Transverse colon (tissue), 4 donors: Measurements from ENCODE around the gene PIK3AP1. TPM values are rescaled to one million over a fixed set of nuclear protein-coding genes. Genes with fewer than 3 reads are reported as not detected.

ENCODE experiments used
- DNase-seq: peaks from one replicate; pipeline ENCODE4 v3.0.0-alpha.2; 2019
- H3K27ac ChIP-seq, 4 donors: fragments of 200-600 bp; sonication (generic); 2 replicates each; pipeline ENCODE4 v1.5.1; 2016 to 2018; ENCODE audit warnings: inconsistent platforms in 4 of 4
- H3K27me3 ChIP-seq: fragments of 200-600 bp; sonication (generic); 2 replicates; pipeline ENCODE4 v1.5.1; 2017; ENCODE audit warnings: inconsistent platforms
- H3K36me3 ChIP-seq, 4 donors: fragments of 200-600 bp; sonication (generic); 2 replicates each; pipeline ENCODE4 v1.5.1; 2017 to 2019; ENCODE audit warnings: inconsistent platforms in 4 of 4
- H3K4me1 ChIP-seq, 4 donors: fragments of 200-600 bp; sonication (generic); 2 replicates each; pipeline ENCODE4 v1.5.1; 2017 to 2020; ENCODE audit warnings: inconsistent platforms in 4 of 4
- H3K4me3 ChIP-seq, 4 donors: fragments of 200-600 bp; sonication (generic); 1 replicate in 1 of 4; 2 replicates in 3 of 4; pipeline versions ENCODE4 v1.5.1 to v1.6.1; 2017 to 2019; ENCODE audit warnings: inconsistent platforms in 4 of 4
- H3K9me3 ChIP-seq, 2 donors: fragments of 200-600 bp; sonication (generic); 2 replicates each; pipeline ENCODE4 v1.5.1; 2017 to 2019; ENCODE audit warnings: inconsistent platforms in 2 of 2
- CTCF ChIP-seq, 5 experiments: fragments of 200-600 bp in 3 of 5; fragments of 450-650 bp in 2 of 5; sonication (generic) in 3 of 5; IDR thresholded peaks; 1 replicate in 2 of 5; 2 replicates in 3 of 5; pipeline ENCODE4 v1.5.1; 2016 to 2017; ENCODE audit warnings: antibody characterized with exemption in 5 of 5, inconsistent platforms in 3 of 5, mild to moderate bottlenecking in 2 of 5, moderate library complexity in 1 of 5
- EP300 ChIP-seq: sonication (generic); formaldehyde crosslinking; IDR thresholded peaks from one replicate; pipeline ENCODE4 v1.6.1; 2017; ENCODE audit warnings: antibody characterized with exemption, low read depth
- POLR2A ChIP-seq: fragments of 450-650 bp; IDR thresholded peaks from one replicate; pipeline ENCODE4 v1.6.1; 2016; ENCODE audit warnings: antibody characterized with exemption, mild to moderate bottlenecking, moderate library complexity
- POLR2AphosphoS5 ChIP-seq, 3 donors: sonication (generic); formaldehyde crosslinking; IDR thresholded peaks; one replicate each; pipeline ENCODE4 v1.6.1; 2016; ENCODE audit warnings: antibody characterized with exemption in 3 of 3
- WGBS, 2 donors: methylation state at CpG; one replicate each; pipeline ENCODE4 v1.1.5; 2018; ENCODE audit warnings: low coverage in 1 of 2; 5-methylcytosine and 5-hydroxymethylcytosine counted together
- in situ Hi-C, 4 donors: fragments of 200-750 bp; cut with MboI; loops; one replicate each; pipeline versions ENCODE4 v1.15.0 to v1.15.1; 2017; ENCODE audit warnings: low sequenced_read_pairs in 3 of 4, low pct_ligation_motif_present in 1 of 4, low pct_unique_long_range_greater_than_20kb in 1 of 4
- intact Hi-C: fragments of 100-400 bp; cut with DNase I; formaldehyde crosslinking; loops from one replicate; pipeline ENCODE4 v1.15.1; 2023; ENCODE audit warnings: low total_unique reads
- total RNA-seq, 4 donors: library from RNA; depleted of rRNA; stranded (reverse); fragments of >200 nt; gene quantifications; one replicate each; pipeline ENCODE4 v1.1.0, GENCODE V29; 2016

Gene PIK3AP1
- total RNA-seq, 4 donors from 2014 or later, result 6.4 to 42.6 (median 16.3) TPM

- WGBS, 2 donors, result 80 to 83% methylated on average over 5 to 10 of the region's 10 CpGs
- H3K27ac ChIP-seq, result no peak overlapping the region
- in situ Hi-C loops, result no loop called here
These were observed 43.8 kb downstream of the PIK3AP1 start for GRCh38 chr10:96676272-96677112.

GRCh38 chr10:96675846-96676245 lies 44.5 kb downstream of the PIK3AP1 start:
- Histone ChIP-seq H3K27me3 (no peaks in the 10 kb centered on the region), H3K9me3 (no peaks in the 10 kb centered on the region), H3K27ac (no peak overlapping the region), H3K36me3 (no peaks in the 10 kb centered on the region), H3K4me1 (peaks cover 0 to 24% (median 7%) of the 10 kb centered on the region in 4 donors), H3K4me3 (no peak overlapping the region)
- in situ Hi-C loops, result no loop called here
- TF ChIP-seq CTCF (IDR thresholded peaks at IDR 0.05), result no peak
- no peak for TF ChIP-seq POLR2A
- TF ChIP-seq EP300, result no peak
- TF ChIP-seq POLR2AphosphoS5 (IDR thresholded peaks at IDR 0.05), result no peak
- whole genome bisulfite sequencing, 2 donors, result 90 to 100% methylated on average over 1 to 3 of the region's 3 CpGs
- intact Hi-C loops, result no loop called here
- DNase-seq, result no peak

More at GRCh38 chr10:96676272-96677112, 43.8 kb downstream of the PIK3AP1 start:
- H3K27me3 ChIP-seq, result no peaks in the 10 kb centered on the region
- intact Hi-C loops, result no loop called here
- H3K36me3 ChIP-seq, result no peaks in the 10 kb centered on the region
- no peak for DNase-seq
- no peaks in the 10 kb centered on the region for H3K9me3 ChIP-seq
- peaks cover 0 to 21% (median 7%) of the 10 kb centered on the region in 4 donors for H3K4me1 ChIP-seq
- no peak overlapping the region for H3K4me3 ChIP-seq
- TF ChIP-seq POLR2A, result no peak
- no peak for TF ChIP-seq POLR2AphosphoS5 (IDR thresholded peaks at IDR 0.05)
- TF ChIP-seq EP300, result no peak
- TF ChIP-seq CTCF (IDR thresholded peaks at IDR 0.05), result no peak

GRCh38 chr10:96673318-96674099 lies 46.8 kb downstream of the PIK3AP1 start:
- H3K36me3 ChIP-seq, result no peaks in the 10 kb centered on the region
- TF ChIP-seq CTCF (IDR thresholded peaks at IDR 0.05) (no peak), EP300 (no peak), POLR2AphosphoS5 (IDR thresholded peaks at IDR 0.05) (no peak), POLR2A (no peak)
- no peaks in the 10 kb centered on the region for H3K27me3 ChIP-seq
- intact Hi-C loops (no loop called here), in situ Hi-C loops (no loop called here)
- no peak overlapping the region for H3K4me3 ChIP-seq
- H3K4me1 ChIP-seq, result peaks cover 0 to 30% (median 7%) of the 10 kb centered on the region in 4 donors
- WGBS, 2 donors, result 31 to 49% methylated on average over 9 to 11 of the region's 11 CpGs
- no peaks in the 10 kb centered on the region for H3K9me3 ChIP-seq
- DNase-seq, result peak; percentile 52
- H3K27ac ChIP-seq, result peak overlapping the region; percentile 58 to 73 (median 62)

- peaks cover 0 to 30% (median 7%) of the 10 kb centered on the region in 4 donors for H3K4me1 ChIP-seq
- peak overlapping the region; percentile 58 to 73 (median 62) for H3K27ac ChIP-seq
- H3K4me3 ChIP-seq, result no peak overlapping the region
- WGBS, 2 donors, result 89 to 92% methylated on average over 2 to 4 of the region's 4 CpGs
- intact Hi-C loops (no loop called here), in situ Hi-C loops (no loop called here)
- H3K36me3 ChIP-seq, result no peaks in the 10 kb centered on the region
- no peaks in the 10 kb centered on the region for H3K27me3 ChIP-seq
- DNase-seq, result no peak
- no peaks in the 10 kb centered on the region for H3K9me3 ChIP-seq
- TF ChIP-seq POLR2A (no peak), POLR2AphosphoS5 (IDR thresholded peaks at IDR 0.05) (no peak), CTCF (IDR thresholded peaks at IDR 0.05) (no peak), EP300 (no peak)
These were observed 47.7 kb downstream of the PIK3AP1 start for GRCh38 chr10:96672481-96673175.
